HCT116 (cell line): Measurements from ENCODE around the gene CTNNA2. TPM values are rescaled to one million over a fixed set of nuclear protein-coding genes. Genes with fewer than 3 reads are reported as not detected.
A peak's percentile ranks its signal among the peaks of the same experiment; 100 is the strongest.

Experiments
- ATAC-seq: fragments of 200-7000 bp; cut with Tn5 transposase; 2 replicates; pipeline ENCODE4 v1.9.1; 2020; ENCODE audit warnings: mild to moderate bottlenecking, moderate library complexity
- BruUV-seq: library from RNA; stranded (reverse); fragments of 400-500 nt; replicated peaks from 2 replicates; lab custom pipeline; 2021; lab: Mats Ljungman, UMichigan
- CTCF ChIA-PET: fragments of 300-600 bp; sonication (Branson Sonifier 250); formaldehyde crosslinking; loops from one replicate; lab custom pipeline; 2021; ENCODE audit warnings: antibody characterized with exemption; lab: Charles Lee
- POLR2A ChIA-PET: fragments of 300-600, 350-600 bp; sonication (Branson Sonifier 250); formaldehyde crosslinking; loops from one replicate; lab custom pipeline; 2021; ENCODE audit warnings: antibody characterized with exemption; lab: Charles Lee
- RAD21 ChIA-PET, 2 experiments: fragments of 300-600 bp; sonication (Branson Sonifier 250); formaldehyde crosslinking; loops; one replicate each; lab custom pipeline; 2023; ENCODE audit warnings: low total read pairs in 2 of 2; ENCODE audit not compliant: uncharacterized antibody in 2 of 2, unreplicated experiment in 2 of 2, low non-redundant PET in 1 of 2; lab: Charles Lee
- DNase-seq: peaks from one replicate; pipeline ENCODE4 v3.0.0-alpha.2; 2010; ENCODE audit warnings: low read depth, low spot score
- H2AFZ ChIP-seq: fragments of 200-600 bp; shearing (Covaris generic), sonication (generic); 2 replicates; pipeline ENCODE4 v1.6.1; 2017; ENCODE audit warnings: low read depth, mixed run types, mixed read lengths, antibody characterized with exemption, low read length; ENCODE audit not compliant: poor library complexity, severe bottlenecking
- H3K27ac ChIP-seq: 2 replicates; pipeline ENCODE4 v1.5.1; 2012; ENCODE audit warnings: low read depth, low read length
- H3K27me3 ChIP-seq: fragments of 200-600 bp; sonication (generic); 2 replicates; pipeline ENCODE4 v1.6.1; 2016; ENCODE audit warnings: mixed run types, low read length, mixed read lengths; ENCODE audit not compliant: insufficient read depth
- H3K36me3 ChIP-seq, 2 experiments: fragments of 200-500 bp in 1 of 2; fragments of 200-600 bp in 1 of 2; sonication (Bioruptor generic) in 1 of 2; sonication (generic) in 1 of 2; 2 replicates each; pipeline versions ENCODE4 v1.5.1 to v1.6.1; 2014 to 2016; ENCODE audit warnings: low read length in 2 of 2, inconsistent platforms in 1 of 2, mixed read lengths in 1 of 2, mixed run types in 1 of 2; ENCODE audit not compliant: insufficient read depth in 2 of 2, control insufficient read depth in 1 of 2
- H3K4me1 ChIP-seq, 2 experiments: fragments of 200-600 bp in 1 of 2; sonication (generic) in 1 of 2; 2 replicates each; pipeline versions ENCODE4 v1.5.1 to v1.6.1; 2012 to 2017; ENCODE audit warnings: low read length in 2 of 2, inconsistent platforms in 1 of 2, mild to moderate bottlenecking in 1 of 2, mixed read lengths in 1 of 2, mixed run types in 1 of 2, moderate library complexity in 1 of 2; ENCODE audit not compliant: insufficient read depth in 2 of 2, control insufficient read depth in 1 of 2
- H3K4me2 ChIP-seq: fragments of 200-600 bp; sonication (generic); 2 replicates; pipeline ENCODE4 v1.6.1; 2017; ENCODE audit warnings: mixed run types, low read length, mixed read lengths
- H3K4me3 ChIP-seq, 2 experiments: fragments of 200-600 bp in 1 of 2; sonication (generic) in 1 of 2; replicated peaks in 1 of 2; 2 replicates each; pipeline ENCODE4 v1.5.1; 2011 to 2016; ENCODE audit warnings: low read length in 2 of 2, control low read depth in 1 of 2, low read depth in 1 of 2, mild to moderate bottlenecking in 1 of 2, mixed read lengths in 1 of 2, mixed run types in 1 of 2
- H3K79me2 ChIP-seq: fragments of 200-600 bp; sonication (generic); 2 replicates; pipeline ENCODE4 v1.6.1; 2017; ENCODE audit warnings: mild to moderate bottlenecking, mixed run types, low read length, moderate library complexity, mixed read lengths; ENCODE audit not compliant: insufficient read depth
- H3K9ac ChIP-seq: fragments of 200-600 bp; sonication (generic); 2 replicates; pipeline ENCODE4 v1.6.1; 2016; ENCODE audit warnings: low read length, mixed read lengths
- H3K9me2 ChIP-seq: fragments of 200-600 bp; sonication (generic), shearing (Covaris generic); 2 replicates; pipeline ENCODE4 v1.6.1; 2017; ENCODE audit warnings: mixed run types, mild to moderate bottlenecking, moderate library complexity; ENCODE audit not compliant: insufficient read depth
- H3K9me3 ChIP-seq, 2 experiments: fragments of 200-500 bp in 1 of 2; fragments of 200-600 bp in 1 of 2; sonication (Bioruptor generic) in 1 of 2; sonication (generic) in 1 of 2; 2 replicates each; pipeline ENCODE4 v1.6.1; 2014 to 2017; ENCODE audit warnings: low read length in 2 of 2, mixed read lengths in 2 of 2, inconsistent platforms in 1 of 2, low read depth in 1 of 2, mild to moderate bottlenecking in 1 of 2, mixed run types in 1 of 2, moderate library complexity in 1 of 2; ENCODE audit not compliant: control insufficient read depth in 1 of 2, insufficient read depth in 1 of 2
- H4K20me1 ChIP-seq: fragments of 200-600 bp; sonication (generic), shearing (Covaris generic); 2 replicates; pipeline ENCODE4 v1.6.1; 2017; ENCODE audit warnings: mixed run types, mild to moderate bottlenecking, moderate library complexity; ENCODE audit not compliant: insufficient read depth
- RAD21 ChIP-seq: IDR thresholded peaks from 2 replicates; pipeline ENCODE4 v1.6.1; 2012; ENCODE audit warnings: low read depth, mild to moderate bottlenecking
- ZBTB33 ChIP-seq: IDR thresholded peaks from 2 replicates; pipeline ENCODE4 v1.6.1; 2011; ENCODE audit warnings: mild to moderate bottlenecking, low read length, moderate library complexity; ENCODE audit not compliant: insufficient replicate concordance; ENCODE audit errors: extremely low read depth
- intact Hi-C: fragments of 100-400 bp; cut with micrococcal nuclease; formaldehyde crosslinking; loops from 2 replicates; pipeline ENCODE4 v1.10.0; 2022
- total RNA-seq: library from RNA; stranded (reverse); gene quantifications from one replicate; pipeline ENCODE4 v1.2.1, GENCODE V29; 2021; ENCODE audit not compliant: unreplicated experiment
- TF ChIP-seq, protein P1 (sequence below), 3 experiments: fragments of 200-600 bp in 1 of 3; sonication (generic) in 1 of 3; IDR thresholded peaks in 2 of 3; conservative IDR thresholded peaks in 1 of 3; 2 replicates each; pipeline ENCODE4 v1.5.1; 2012 to 2017; ENCODE audit warnings: low read depth in 2 of 3, low read length in 2 of 3, antibody characterized with exemption in 1 of 3, borderline replicate concordance in 1 of 3, control low read depth in 1 of 3, mild to moderate bottlenecking in 1 of 3, mixed read lengths in 1 of 3, mixed run types in 1 of 3, moderate library complexity in 1 of 3; ENCODE audit not compliant: insufficient read depth in 1 of 3

The CTNNA2 gene
- total RNA-seq, 1 experiment from 2014 or later: not detected

DNA sequence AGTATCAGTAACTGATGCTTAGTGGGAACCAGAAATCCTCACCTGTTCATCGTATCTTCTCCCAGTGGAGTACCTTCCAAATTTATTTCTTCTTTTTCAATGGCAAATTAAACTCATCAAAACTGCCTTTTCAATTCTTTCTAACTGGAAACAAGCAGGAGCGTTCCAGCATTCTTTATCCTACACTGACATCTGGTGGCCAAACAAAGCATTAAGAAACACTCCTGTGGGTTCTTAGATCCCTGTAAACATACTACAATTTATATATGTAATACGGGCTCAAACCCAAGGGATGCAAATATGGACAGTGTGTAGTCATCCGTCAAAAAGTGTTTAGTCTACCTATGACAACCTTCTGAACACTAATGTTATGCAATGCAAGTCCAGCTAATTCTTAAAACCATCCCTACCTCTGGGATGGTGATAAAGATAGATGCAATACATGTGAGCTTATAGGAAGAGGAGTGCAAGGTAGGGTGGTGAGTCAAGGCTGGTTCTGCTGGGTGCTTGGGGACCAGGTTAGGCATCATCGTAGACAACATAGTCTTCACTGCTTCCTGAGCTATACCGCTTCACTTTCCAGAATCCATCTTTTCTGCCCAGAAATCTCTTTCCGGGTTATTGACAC is 375.0 kb downstream of the CTNNA2 start:
- no TSS peak for BruUV-seq
- no peaks in the 10 kb centered on the region for H3K36me3 ChIP-seq
- H2AFZ ChIP-seq: no peak overlapping the region
- no peaks in the 10 kb centered on the region for H3K4me1 ChIP-seq
- H3K79me2 ChIP-seq: no peaks in the 10 kb centered on the region
- TF ChIP-seq ZBTB33: no peak
- TF ChIP-seq, protein P1, sequence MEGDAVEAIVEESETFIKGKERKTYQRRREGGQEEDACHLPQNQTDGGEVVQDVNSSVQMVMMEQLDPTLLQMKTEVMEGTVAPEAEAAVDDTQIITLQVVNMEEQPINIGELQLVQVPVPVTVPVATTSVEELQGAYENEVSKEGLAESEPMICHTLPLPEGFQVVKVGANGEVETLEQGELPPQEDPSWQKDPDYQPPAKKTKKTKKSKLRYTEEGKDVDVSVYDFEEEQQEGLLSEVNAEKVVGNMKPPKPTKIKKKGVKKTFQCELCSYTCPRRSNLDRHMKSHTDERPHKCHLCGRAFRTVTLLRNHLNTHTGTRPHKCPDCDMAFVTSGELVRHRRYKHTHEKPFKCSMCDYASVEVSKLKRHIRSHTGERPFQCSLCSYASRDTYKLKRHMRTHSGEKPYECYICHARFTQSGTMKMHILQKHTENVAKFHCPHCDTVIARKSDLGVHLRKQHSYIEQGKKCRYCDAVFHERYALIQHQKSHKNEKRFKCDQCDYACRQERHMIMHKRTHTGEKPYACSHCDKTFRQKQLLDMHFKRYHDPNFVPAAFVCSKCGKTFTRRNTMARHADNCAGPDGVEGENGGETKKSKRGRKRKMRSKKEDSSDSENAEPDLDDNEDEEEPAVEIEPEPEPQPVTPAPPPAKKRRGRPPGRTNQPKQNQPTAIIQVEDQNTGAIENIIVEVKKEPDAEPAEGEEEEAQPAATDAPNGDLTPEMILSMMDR (IDR thresholded peaks at IDR 0.05 in 2 of 3, conservative IDR thresholded peaks at IDR 0.05 in 1 of 3; ENCODE audit: borderline replicate concordance in 1 of 3, insufficient read depth in 1 of 3, low read depth in 2 of 3, low read length in 2 of 3): peak; percentile 14 to 59 (median 21); a peak in 3 of 6 replicates
- peak; percentile 54 for TF ChIP-seq RAD21
- H3K9me3 ChIP-seq: peaks cover 0 to 22% of the 10 kb centered on the region in 2 experiments; a peak in 3 of 4 replicates
- H3K4me2 ChIP-seq: no peak overlapping the region
- DNase-seq: peak; percentile 31
- CTCF ChIA-PET: no interaction called here
- no peaks in the 10 kb centered on the region for H3K27me3 ChIP-seq
- no peak overlapping the region for H3K27ac ChIP-seq
- ATAC-seq: no peak
- no peaks in the 10 kb centered on the region for H4K20me1 ChIP-seq
- intact Hi-C loops: no loop called here
- H3K9me2 ChIP-seq: no peaks in the 10 kb centered on the region
- H3K4me3 ChIP-seq: no peak overlapping the region
- no peak overlapping the region for H3K9ac ChIP-seq
- RAD21 ChIA-PET: no interaction called here
- POLR2A ChIA-PET: no interaction called here
